ENCODE measurements around the gene CALM1. TPM values are rescaled to one million over a fixed set of nuclear protein-coding genes. Genes with fewer than 3 reads are reported as not detected.

Gene CALM1
- total RNA-seq, 1 donor from 2014 or later = 610 TPM

DNA sequence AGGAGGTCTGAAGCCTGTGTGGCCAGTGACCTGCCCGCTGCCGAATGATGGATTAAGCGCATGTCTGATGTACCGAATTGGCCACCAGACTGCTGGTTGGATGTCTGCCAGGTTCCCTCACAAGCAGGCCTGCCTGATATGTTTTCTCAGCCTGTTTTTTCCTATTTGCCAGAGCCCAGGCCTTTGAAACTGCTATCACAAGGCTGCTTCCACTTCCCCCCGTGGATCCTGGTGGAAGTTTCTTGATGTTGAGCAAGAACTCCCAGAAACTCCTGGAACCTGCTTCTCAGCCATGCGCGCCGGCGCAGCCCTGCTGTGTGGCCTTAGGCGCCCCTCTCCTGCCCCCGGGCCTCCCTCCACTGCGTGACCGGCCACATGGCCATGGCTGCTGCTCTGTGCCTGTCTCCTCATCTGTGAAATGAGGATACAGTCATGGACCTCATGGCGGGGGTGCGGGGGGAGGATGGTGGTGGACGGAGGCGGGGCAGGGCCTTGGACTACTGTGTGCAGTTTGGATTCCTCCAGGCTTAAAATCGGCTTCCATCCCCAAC, 56.6 kb downstream of the CALM1 start:
- DNase-seq = no peak
- intact Hi-C loops (cut with micrococcal nuclease) = no loop called here
- ATAC-seq = peak; percentile 33

DNA sequence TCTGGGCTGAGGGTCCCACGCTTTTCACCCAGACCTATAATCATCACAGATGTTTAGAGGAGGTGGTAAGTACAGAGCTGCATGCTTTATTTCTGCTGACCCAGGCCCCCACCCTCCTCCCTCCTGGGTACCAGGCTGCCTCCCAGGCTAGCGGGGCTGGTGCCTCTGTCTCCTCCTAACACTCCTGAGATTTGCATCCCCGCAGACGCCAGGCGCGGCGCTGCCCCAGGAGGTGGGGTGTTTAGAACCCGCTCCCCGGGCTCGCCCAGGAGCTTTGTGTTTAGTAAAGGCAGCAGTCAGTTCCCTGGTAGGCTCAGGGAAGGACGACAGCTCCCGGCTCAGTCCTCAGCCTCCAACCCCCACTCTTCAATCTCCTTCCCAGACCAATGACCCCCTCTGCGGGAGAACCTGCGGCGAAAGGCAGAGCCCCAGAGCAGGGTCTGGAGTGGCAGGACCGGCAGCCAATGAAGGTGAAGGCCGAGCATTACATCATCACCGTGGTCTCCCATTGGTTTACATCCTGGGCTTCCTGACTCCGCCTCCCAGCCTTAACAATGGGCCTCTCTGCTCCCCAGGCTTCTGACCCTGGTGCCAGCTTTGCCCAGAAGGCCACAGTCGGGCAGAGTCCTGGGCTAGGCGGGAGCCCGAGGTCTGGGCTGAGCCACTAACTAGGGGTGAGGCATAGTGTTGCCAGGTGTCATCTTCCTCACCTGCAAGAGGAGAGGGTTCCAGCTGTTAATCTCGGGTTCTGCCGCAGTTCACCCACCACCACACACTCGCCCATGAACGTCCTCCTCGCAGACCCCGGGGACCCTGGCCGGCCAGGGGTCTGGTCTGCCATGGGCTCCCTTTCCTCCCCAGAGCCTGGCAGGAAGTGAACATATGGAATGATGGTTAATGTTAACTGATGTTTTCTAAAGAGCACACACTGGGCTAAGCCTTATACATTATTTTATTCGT, 57.5 kb downstream of the CALM1 start:
- ATAC-seq (peak; percentile 94), DNase-seq (peak; percentile 80)
- intact Hi-C loops (cut with micrococcal nuclease) = no loop called here

DNA sequence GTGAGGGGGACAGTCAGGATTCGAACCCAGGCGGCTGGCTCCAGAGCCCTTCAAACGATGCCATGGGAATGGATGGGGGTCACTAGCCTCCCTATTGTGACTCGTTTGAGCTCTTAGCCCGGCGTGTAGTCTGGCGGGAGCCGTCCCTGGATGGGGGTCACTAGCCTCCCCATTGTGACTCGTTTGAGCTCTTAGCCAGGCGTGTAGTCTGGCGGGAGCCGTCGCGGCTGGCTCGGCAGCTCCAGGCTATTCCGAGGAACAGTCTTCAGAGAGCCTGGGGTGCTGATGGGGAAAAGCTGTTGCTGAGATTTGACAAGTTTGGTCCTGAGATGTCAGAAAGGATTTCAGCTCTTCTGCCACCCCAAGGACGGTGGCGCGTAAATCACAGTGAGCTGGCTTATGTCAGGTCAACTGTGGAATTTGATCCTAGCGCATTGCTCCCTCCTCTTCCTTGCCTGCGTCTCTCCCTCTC, 58.3 kb downstream of the CALM1 start:
- DNase-seq (no peak), ATAC-seq (no peak)
- intact Hi-C loops (cut with micrococcal nuclease) = no loop called here

DNA sequence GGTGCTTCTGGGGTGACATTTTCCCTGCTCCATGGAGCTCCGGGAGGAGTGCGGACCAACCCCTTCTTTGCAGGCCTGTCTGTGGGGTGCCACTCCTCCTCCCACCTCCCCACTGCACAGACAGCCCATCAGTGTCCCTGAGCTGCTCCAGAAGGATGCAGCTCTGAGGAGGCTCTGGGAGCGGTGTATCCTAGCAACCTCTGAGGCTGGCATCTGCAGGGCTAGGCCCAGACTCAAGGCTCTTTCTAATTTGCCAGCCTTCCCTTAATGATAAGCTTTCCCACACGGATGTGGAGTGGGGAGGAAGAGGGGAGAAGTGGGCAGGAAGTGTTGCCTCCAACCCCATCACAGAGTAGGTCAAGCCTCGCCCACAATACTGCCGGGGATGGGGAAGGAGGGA, 59.7 kb downstream of the CALM1 start:
- intact Hi-C loops (cut with micrococcal nuclease) = no loop called here
- ATAC-seq = no peak
- DNase-seq = no peak

GRCh38 chr14:90457186-90457585, 60.4 kb downstream of the CALM1 start:
- DNase-seq (no peak), ATAC-seq (no peak)
- intact Hi-C loops (cut with micrococcal nuclease) = no loop called here

Other genes starting within 250 kb of the CALM1 start
- 122 TPM for gene PSMC1, start 140.5 kb upstream of the CALM1 start, total RNA-seq
- 11.8 TPM for gene NRDE2, start 65.1 kb upstream of the CALM1 start, total RNA-seq